Measurements from ENCODE around the gene MTURN. TPM values are rescaled to one million over a fixed set of nuclear protein-coding genes. Genes with fewer than 3 reads are reported as not detected.

MTURN gene
- polyA plus RNA-seq, 1 donor from 2014 or later = 75.5 TPM

- no peaks in the 10 kb centered on the region for H3K9me2 ChIP-seq (ENCODE audit: insufficient read depth, low read length)
- no peak overlapping the region for H3K9ac ChIP-seq (ENCODE audit: low read length)
- H3F3A ChIP-seq (ENCODE audit: insufficient read depth, low read length, poor library complexity, severe bottlenecking) = no peaks in the 10 kb centered on the region
- H3K79me2 ChIP-seq (replicated peaks; ENCODE audit: insufficient read depth, low read length) = no peaks in the 10 kb centered on the region
- no peak overlapping the region for H3K4me2 ChIP-seq (ENCODE audit: low read length)
- H3K9me3 ChIP-seq (ENCODE audit: low read length) = no peaks in the 10 kb centered on the region
- H2AFZ ChIP-seq (ENCODE audit: low read depth, low read length) = no peak overlapping the region
- H3K27me3 ChIP-seq (ENCODE audit: insufficient read depth, low read depth, low read length) = no peaks in the 10 kb centered on the region
- TF ChIP-seq EP300 (conservative IDR thresholded peaks at IDR 0.05; ENCODE audit: poor library complexity, severe bottlenecking) (no peak), SMC3 (conservative IDR thresholded peaks at IDR 0.05; ENCODE audit: poor library complexity) (no peak), TAF1 (IDR thresholded peaks at IDR 0.05; ENCODE audit: low read depth) (no peak), CTCF (IDR thresholded peaks at IDR 0.05; ENCODE audit: poor library complexity, severe bottlenecking) (no peak), REST (IDR thresholded peaks at IDR 0.05; ENCODE audit: borderline replicate concordance) (no peak), POLR2AphosphoS5 (IDR thresholded peaks at IDR 0.05) (no peak), MXI1 (conservative IDR thresholded peaks at IDR 0.05; ENCODE audit: poor library complexity, severe bottlenecking) (no peak), EZH2 (IDR thresholded peaks at IDR 0.05; ENCODE audit: borderline replicate concordance, insufficient read depth, low read length, poor library complexity, severe bottlenecking) (no peak), RAD21 (conservative IDR thresholded peaks at IDR 0.05) (no peak)
- H3K4me3 ChIP-seq (ENCODE audit: low read length) = no peak overlapping the region
- H4K20me1 ChIP-seq (ENCODE audit: insufficient read depth) = no peaks in the 10 kb centered on the region
- no peak overlapping the region for H3K27ac ChIP-seq (ENCODE audit: low read length)
- H3K36me3 ChIP-seq (ENCODE audit: insufficient read depth, low read length) = no peaks in the 10 kb centered on the region
Measured at GRCh38 chr7:30119890-30120577, 14.8 kb upstream of the MTURN start.

- Histone ChIP-seq H3K9me2 (ENCODE audit: insufficient read depth, low read length) (no peaks in the 10 kb centered on the region), H3K36me3 (ENCODE audit: insufficient read depth, low read length) (no peaks in the 10 kb centered on the region), H3K4me3 (ENCODE audit: low read length) (peak overlapping the region; percentile 64), H3F3A (ENCODE audit: insufficient read depth, low read length, poor library complexity, severe bottlenecking) (no peaks in the 10 kb centered on the region), H3K27me3 (ENCODE audit: insufficient read depth, low read depth, low read length) (no peaks in the 10 kb centered on the region), H3K9ac (ENCODE audit: low read length) (peak overlapping the region; percentile 93), H3K79me2 (replicated peaks; ENCODE audit: insufficient read depth, low read length) (peaks cover 24% of the 10 kb centered on the region), H3K9me3 (ENCODE audit: low read length) (no peaks in the 10 kb centered on the region), H3K4me2 (ENCODE audit: low read length) (peak overlapping the region; percentile 71), H3K27ac (ENCODE audit: low read length) (peak overlapping the region; percentile 54), H2AFZ (ENCODE audit: low read depth, low read length) (no peak overlapping the region), H4K20me1 (ENCODE audit: insufficient read depth) (no peaks in the 10 kb centered on the region)
- TF ChIP-seq POLR2AphosphoS5 (IDR thresholded peaks at IDR 0.05) = no peak
- peak; percentile 28 for TF ChIP-seq SMC3 (conservative IDR thresholded peaks at IDR 0.05; ENCODE audit: poor library complexity)
Measured at GRCh38 chr7:30133736-30134610, 813 bp upstream of the MTURN start.
